ENCODE data around the gene LGMN. TPM values are rescaled to one million over a fixed set of nuclear protein-coding genes. Genes with fewer than 3 reads are reported as not detected.

Gene LGMN
- polyA plus RNA-seq, 1 donor, result 99.0 TPM

Other genes starting within 250 kb of the LGMN start
- 16.7 TPM for gene RIN3, start 234.8 kb downstream of the LGMN start, polyA plus RNA-seq (ENCODE audit: insufficient read length)
- 29.9 TPM for gene GOLGA5, start 45.7 kb upstream of the LGMN start, polyA plus RNA-seq (ENCODE audit: insufficient read length)
- 0.23 TPM for gene CHGA, start 174.5 kb upstream of the LGMN start, polyA plus RNA-seq (ENCODE audit: insufficient read length)

Measured in hindlimb muscle (tissue), 1 donor.